Measurements from ENCODE around the gene HSDL1. TPM values are rescaled to one million over a fixed set of nuclear protein-coding genes. Genes with fewer than 3 reads are reported as not detected.

HSDL1 gene
- total RNA-seq, 4 donors from 2014 or later = 10.5 to 46.4 (median 22.3) TPM

- no peaks in the 10 kb centered on the region for H3K27me3 ChIP-seq
- TF ChIP-seq POLR2A (IDR thresholded peaks at IDR 0.05) = no peak
- TF ChIP-seq CTCF (IDR thresholded peaks at IDR 0.05) = no peak
- no peaks in the 10 kb centered on the region for H3K4me1 ChIP-seq
- no peak for DNase-seq
- intact Hi-C loops (cut with DNase I; ENCODE audit: low total_unique reads) = no loop called here
- no peaks in the 10 kb centered on the region for H3K36me3 ChIP-seq
- no peaks in the 10 kb centered on the region for H3K9me3 ChIP-seq
- H3K27ac ChIP-seq = no peak overlapping the region
- no peak overlapping the region for H3K4me3 ChIP-seq
These were observed 6.0 kb downstream of the HSDL1 start for GRCh38 chr16:84138824-84139627.

- Histone ChIP-seq H3K27me3 (no peaks in the 10 kb centered on the region), H3K4me1 (no peaks in the 10 kb centered on the region), H3K27ac (no peak overlapping the region), H3K36me3 (no peaks in the 10 kb centered on the region), H3K4me3 (no peak overlapping the region), H3K9me3 (no peaks in the 10 kb centered on the region)
- intact Hi-C loops (cut with DNase I; ENCODE audit: low total_unique reads) = no loop called here
- no peak for TF ChIP-seq CTCF (IDR thresholded peaks at IDR 0.05)
- TF ChIP-seq POLR2A (IDR thresholded peaks at IDR 0.05) = no peak
- DNase-seq = no peak
These were observed 6.5 kb downstream of the HSDL1 start for GRCh38 chr16:84138500-84138823.

- H3K27me3 ChIP-seq = no peaks in the 10 kb centered on the region
- no peaks in the 10 kb centered on the region for H3K4me1 ChIP-seq
- no peak overlapping the region for H3K27ac ChIP-seq
- H3K36me3 ChIP-seq = no peaks in the 10 kb centered on the region
- no peak overlapping the region for H3K4me3 ChIP-seq
- no peak for DNase-seq
- no peaks in the 10 kb centered on the region for H3K9me3 ChIP-seq
- intact Hi-C loops (cut with DNase I; ENCODE audit: low total_unique reads) = no loop called here
- no peak for TF ChIP-seq POLR2A (IDR thresholded peaks at IDR 0.05)
- TF ChIP-seq CTCF (IDR thresholded peaks at IDR 0.05) = no peak
These were observed 7.1 kb downstream of the HSDL1 start for GRCh38 chr16:84137769-84138357.

- Histone ChIP-seq H3K4me3 (no peak overlapping the region), H3K27ac (no peak overlapping the region), H3K4me1 (no peaks in the 10 kb centered on the region), H3K9me3 (no peaks in the 10 kb centered on the region), H3K36me3 (no peaks in the 10 kb centered on the region), H3K27me3 (no peaks in the 10 kb centered on the region)
- no peak for DNase-seq
- intact Hi-C loops (cut with DNase I; ENCODE audit: low total_unique reads) = no loop called here
- no peak for TF ChIP-seq POLR2A (IDR thresholded peaks at IDR 0.05)
- TF ChIP-seq CTCF (IDR thresholded peaks at IDR 0.05) = no peak
These were observed 7.7 kb downstream of the HSDL1 start for GRCh38 chr16:84137287-84137686.

- H3K36me3 ChIP-seq = no peaks in the 10 kb centered on the region
- intact Hi-C loops (cut with DNase I; ENCODE audit: low total_unique reads) = no loop called here
- no peaks in the 10 kb centered on the region for H3K4me1 ChIP-seq
- no peaks in the 10 kb centered on the region for H3K9me3 ChIP-seq
- no peak overlapping the region for H3K27ac ChIP-seq
- no peak overlapping the region for H3K4me3 ChIP-seq
- H3K27me3 ChIP-seq = no peaks in the 10 kb centered on the region
- no peak for DNase-seq
- TF ChIP-seq CTCF (IDR thresholded peaks at IDR 0.05) (no peak), POLR2A (IDR thresholded peaks at IDR 0.05) (no peak)
These were observed 8.4 kb downstream of the HSDL1 start for GRCh38 chr16:84136331-84137125.
